HEK293 (cell line): ENCODE measurements around the gene CIITA.

ENCODE experiments used
- CTCF ChIA-PET: fragments of 350-600 bp; formaldehyde crosslinking; extraction: SDS; loops from one replicate; lab custom pipeline; 2021; ENCODE audit warnings: antibody characterized with exemption; lab: Yijun Ruan, JAX
- POLR2A ChIA-PET: fragments of 300-600 bp; formaldehyde crosslinking; extraction: SDS; loops from one replicate; lab custom pipeline; 2020; ENCODE audit warnings: antibody characterized with exemption, inconsistent platforms; lab: Yijun Ruan, JAX
- H3K27ac ChIP-seq: fragments of 200-500 bp; sonication (Bioruptor generic); 2 replicates; pipeline ENCODE4 v1.5.1; 2014; ENCODE audit warnings: low read depth, low read length, control low read depth, inconsistent platforms; ENCODE audit errors: extremely low read depth
- H3K36me3 ChIP-seq, 2 experiments: fragments of 200-500 bp in 1 of 2; sonication (Bioruptor generic) in 1 of 2; 1 replicate in 1 of 2; 2 replicates in 1 of 2; pipeline ENCODE4 v1.5.1; 2014 to 2017; ENCODE audit warnings: inconsistent platforms in 2 of 2, low read length in 2 of 2; ENCODE audit not compliant: control insufficient read depth in 2 of 2, insufficient read depth in 1 of 2
- H3K4me1 ChIP-seq: fragments of 200-500 bp; sonication (Bioruptor generic); 2 replicates; pipeline ENCODE4 v1.5.1; 2014; ENCODE audit warnings: mild to moderate bottlenecking, low read length, inconsistent platforms; ENCODE audit not compliant: control insufficient read depth, insufficient read depth
- H3K4me3 ChIP-seq: 2 replicates; pipeline ENCODE4 v1.5.1; 2011; ENCODE audit warnings: low read depth, mild to moderate bottlenecking, control low read depth, low read length, moderate library complexity
- H3K9me3 ChIP-seq: fragments of 200-500 bp; sonication (Bioruptor generic); 2 replicates; pipeline ENCODE4 v1.5.1; 2014; ENCODE audit warnings: low read depth, low read length, inconsistent platforms; ENCODE audit not compliant: control insufficient read depth, insufficient read depth
- BCL11B ChIP-seq: fragments of 450-650 bp; formaldehyde crosslinking; IDR thresholded peaks from 2 replicates; pipeline ENCODE4 v1.5.1; 2016; ENCODE audit warnings: low read depth, missing biosample characterization, missing genetic modification characterization
- HOXD13 ChIP-seq: sonication (generic); formaldehyde crosslinking; IDR thresholded peaks from 2 replicates; pipeline ENCODE4 v1.8.0; 2022; ENCODE audit warnings: missing genetic modification reagents, borderline replicate concordance
- SP2 ChIP-seq: fragments of 450-650 bp; formaldehyde crosslinking; IDR thresholded peaks from 2 replicates; pipeline ENCODE4 v1.5.1; 2016; ENCODE audit warnings: missing biosample characterization, missing genetic modification characterization
- TCF7L2 ChIP-seq: IDR thresholded peaks from 2 replicates; pipeline ENCODE4 v1.6.1; 2011; ENCODE audit warnings: low read depth, mild to moderate bottlenecking, inconsistent platforms, low read length, moderate library complexity, borderline replicate concordance
- ZNF114 ChIP-seq: fragments of 450-650 bp; formaldehyde crosslinking; IDR thresholded peaks from 2 replicates; pipeline ENCODE4 v1.5.0; 2017; ENCODE audit warnings: missing biosample characterization, missing genetic modification characterization
- ZNF473 ChIP-seq: fragments of 450-650 bp; formaldehyde crosslinking; IDR thresholded peaks from 2 replicates; pipeline ENCODE4 v1.5.1; 2017; ENCODE audit warnings: missing biosample characterization, missing genetic modification characterization
- ZNF510 ChIP-seq: fragments of 450-650 bp; formaldehyde crosslinking; IDR thresholded peaks from 2 replicates; pipeline ENCODE4 v1.5.1; 2018; ENCODE audit warnings: mild to moderate bottlenecking, missing genetic modification characterization, missing biosample characterization; ENCODE audit not compliant: insufficient replicate concordance
- ZNF530 ChIP-seq: fragments of 450-650 bp; formaldehyde crosslinking; IDR thresholded peaks from 2 replicates; pipeline ENCODE4 v1.5.1; 2016; ENCODE audit warnings: low read depth, missing biosample characterization, missing genetic modification characterization
- ZNF548 ChIP-seq: fragments of 450-650 bp; formaldehyde crosslinking; IDR thresholded peaks from 2 replicates; pipeline ENCODE4 v1.5.1; 2016; ENCODE audit warnings: missing biosample characterization, missing genetic modification characterization
- ZNF791 ChIP-seq: fragments of 450-650 bp; formaldehyde crosslinking; IDR thresholded peaks from 2 replicates; pipeline ENCODE4 v1.5.1; 2016; ENCODE audit warnings: missing biosample characterization, missing genetic modification characterization
- TF ChIP-seq, protein P1 (sequence below): fragments of 450-650 bp; formaldehyde crosslinking; IDR thresholded peaks from 2 replicates; pipeline ENCODE4; 2016; ENCODE audit warnings: missing biosample characterization, missing genetic modification characterization
- TF ChIP-seq, protein P2 (sequence below): fragments of 450-650 bp; formaldehyde crosslinking; optimal IDR thresholded peaks from 2 replicates; pipeline ENCODE3; 2016; ENCODE audit warnings: missing biosample characterization, mild to moderate bottlenecking, missing genetic modification characterization
- TF ChIP-seq, protein P3 (sequence below): fragments of 450-650 bp; IDR thresholded peaks from 2 replicates; pipeline ENCODE4 v1.5.1; 2018; ENCODE audit warnings: missing biosample characterization, mild to moderate bottlenecking, missing genetic modification characterization
- TF ChIP-seq, protein P4 (sequence below): fragments of 450-650 bp; formaldehyde crosslinking; IDR thresholded peaks from 2 replicates; pipeline ENCODE4 v1.5.1; 2016; ENCODE audit warnings: missing biosample characterization, missing genetic modification characterization
- TF ChIP-seq, protein P5 (sequence below): fragments of 450-650 bp; formaldehyde crosslinking; IDR thresholded peaks from 2 replicates; pipeline ENCODE4 v1.5.1; 2017; ENCODE audit warnings: missing biosample characterization, missing genetic modification characterization
- TF ChIP-seq, protein P6 (sequence below): fragments of 450-650 bp; formaldehyde crosslinking; conservative IDR thresholded peaks from 2 replicates; pipeline ENCODE4 v1.5.1; 2016; ENCODE audit warnings: low read depth, missing biosample characterization, missing genetic modification characterization

Gene CIITA

DNA sequence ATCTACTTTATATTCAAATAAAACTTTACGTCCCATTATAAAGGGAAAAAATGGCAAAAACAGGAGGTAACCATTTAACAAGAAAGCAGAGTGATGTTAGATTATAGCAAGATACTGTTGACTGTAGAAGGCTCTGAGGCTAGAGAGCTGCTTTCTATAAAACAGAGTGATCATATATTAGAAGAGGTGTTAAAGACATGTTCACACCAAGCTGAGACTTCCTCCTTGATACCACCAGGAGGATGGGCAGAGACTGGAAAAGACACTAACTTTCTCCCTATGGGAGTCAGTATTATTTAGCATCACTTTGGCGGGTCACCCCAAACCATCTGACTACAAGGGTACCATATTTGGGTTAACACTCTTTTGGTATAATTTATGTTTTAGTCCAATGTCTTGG, 687 bp upstream of the CIITA start (continued):
- no peak for TF ChIP-seq ZNF548 (tag by site-specific recombination)
- no peak for TF ChIP-seq HOXD13
- TF ChIP-seq, protein P1, sequence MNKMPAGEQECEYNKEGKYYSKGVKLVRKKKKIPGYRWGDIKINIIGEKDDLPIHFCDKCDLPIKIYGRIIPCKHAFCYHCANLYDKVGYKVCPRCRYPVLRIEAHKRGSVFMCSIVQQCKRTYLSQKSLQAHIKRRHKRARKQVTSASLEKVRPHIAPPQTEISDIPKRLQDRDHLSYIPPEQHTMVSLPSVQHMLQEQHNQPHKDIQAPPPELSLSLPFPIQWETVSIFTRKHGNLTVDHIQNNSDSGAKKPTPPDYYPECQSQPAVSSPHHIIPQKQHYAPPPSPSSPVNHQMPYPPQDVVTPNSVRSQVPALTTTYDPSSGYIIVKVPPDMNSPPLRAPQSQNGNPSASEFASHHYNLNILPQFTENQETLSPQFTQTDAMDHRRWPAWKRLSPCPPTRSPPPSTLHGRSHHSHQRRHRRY (tag by site-specific recombination) = no peak
- no peak for TF ChIP-seq ZNF114 (tag by site-specific recombination)
- TF ChIP-seq, protein P2, sequence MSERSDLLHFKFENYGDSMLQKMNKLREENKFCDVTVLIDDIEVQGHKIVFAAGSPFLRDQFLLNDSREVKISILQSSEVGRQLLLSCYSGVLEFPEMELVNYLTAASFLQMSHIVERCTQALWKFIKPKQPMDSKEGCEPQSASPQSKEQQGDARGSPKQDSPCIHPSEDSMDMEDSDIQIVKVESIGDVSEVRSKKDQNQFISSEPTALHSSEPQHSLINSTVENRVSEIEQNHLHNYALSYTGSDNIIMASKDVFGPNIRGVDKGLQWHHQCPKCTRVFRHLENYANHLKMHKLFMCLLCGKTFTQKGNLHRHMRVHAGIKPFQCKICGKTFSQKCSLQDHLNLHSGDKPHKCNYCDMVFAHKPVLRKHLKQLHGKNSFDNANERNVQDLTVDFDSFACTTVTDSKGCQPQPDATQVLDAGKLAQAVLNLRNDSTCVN (tag by site-specific recombination) = no peak

DNA sequence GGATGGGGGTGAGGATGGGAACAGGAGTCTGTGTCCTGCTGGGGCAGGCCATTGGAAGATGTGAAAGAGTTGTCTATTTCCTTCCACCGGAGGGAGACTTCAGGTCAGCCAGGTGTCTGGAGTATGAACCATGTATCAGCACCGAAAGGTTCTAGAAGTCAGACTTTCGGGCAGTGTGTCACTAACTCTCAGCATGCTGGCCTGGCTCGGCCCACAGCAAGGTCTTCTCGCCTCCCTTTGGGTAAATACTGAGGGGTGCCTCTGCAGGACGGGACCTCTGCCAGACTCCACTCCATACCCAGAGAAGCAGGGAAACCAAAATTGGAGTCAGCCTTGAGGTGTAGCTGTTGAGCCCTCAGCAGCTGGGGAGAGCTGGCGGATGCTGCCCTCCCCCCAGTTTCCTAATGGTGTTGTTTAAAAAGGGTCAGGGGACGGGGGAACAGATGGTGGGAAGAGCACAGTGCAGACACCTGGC, 507 bp downstream of the CIITA start:
- CTCF ChIA-PET = no interaction called here
- no peaks in the 10 kb centered on the region for H3K4me1 ChIP-seq
- no peak overlapping the region for H3K27ac ChIP-seq
- no peaks in the 10 kb centered on the region for H3K36me3 ChIP-seq
- POLR2A ChIA-PET = no interaction called here
- TF ChIP-seq ZNF473 (tag by site-specific recombination) (no peak), TCF7L2 (no peak), ZNF530 (tag by site-specific recombination) (no peak), SP2 (tag by site-specific recombination) (no peak), ZNF791 (no peak), BCL11B (tag by site-specific recombination) (no peak), ZNF510 (no peak)
- TF ChIP-seq, protein P3, sequence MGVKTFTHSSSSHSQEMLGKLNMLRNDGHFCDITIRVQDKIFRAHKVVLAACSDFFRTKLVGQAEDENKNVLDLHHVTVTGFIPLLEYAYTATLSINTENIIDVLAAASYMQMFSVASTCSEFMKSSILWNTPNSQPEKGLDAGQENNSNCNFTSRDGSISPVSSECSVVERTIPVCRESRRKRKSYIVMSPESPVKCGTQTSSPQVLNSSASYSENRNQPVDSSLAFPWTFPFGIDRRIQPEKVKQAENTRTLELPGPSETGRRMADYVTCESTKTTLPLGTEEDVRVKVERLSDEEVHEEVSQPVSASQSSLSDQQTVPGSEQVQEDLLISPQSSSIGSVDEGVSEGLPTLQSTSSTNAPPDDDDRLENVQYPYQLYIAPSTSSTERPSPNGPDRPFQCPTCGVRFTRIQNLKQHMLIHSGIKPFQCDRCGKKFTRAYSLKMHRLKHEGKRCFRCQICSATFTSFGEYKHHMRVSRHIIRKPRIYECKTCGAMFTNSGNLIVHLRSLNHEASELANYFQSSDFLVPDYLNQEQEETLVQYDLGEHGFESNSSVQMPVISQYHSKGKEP = no peak
- TF ChIP-seq, protein P4, sequence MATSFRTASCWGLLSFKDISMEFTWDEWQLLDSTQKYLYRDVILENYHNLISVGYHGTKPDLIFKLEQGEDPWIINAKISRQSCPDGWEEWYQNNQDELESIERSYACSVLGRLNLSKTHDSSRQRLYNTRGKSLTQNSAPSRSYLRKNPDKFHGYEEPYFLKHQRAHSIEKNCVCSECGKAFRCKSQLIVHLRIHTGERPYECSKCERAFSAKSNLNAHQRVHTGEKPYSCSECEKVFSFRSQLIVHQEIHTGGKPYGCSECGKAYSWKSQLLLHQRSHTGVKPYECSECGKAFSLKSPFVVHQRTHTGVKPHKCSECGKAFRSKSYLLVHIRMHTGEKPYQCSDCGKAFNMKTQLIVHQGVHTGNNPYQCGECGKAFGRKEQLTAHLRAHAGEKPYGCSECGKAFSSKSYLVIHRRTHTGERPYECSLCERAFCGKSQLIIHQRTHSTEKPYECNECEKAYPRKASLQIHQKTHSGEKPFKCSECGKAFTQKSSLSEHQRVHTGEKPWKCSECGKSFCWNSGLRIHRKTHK (tag by site-specific recombination) = no peak
- TF ChIP-seq, protein P5, sequence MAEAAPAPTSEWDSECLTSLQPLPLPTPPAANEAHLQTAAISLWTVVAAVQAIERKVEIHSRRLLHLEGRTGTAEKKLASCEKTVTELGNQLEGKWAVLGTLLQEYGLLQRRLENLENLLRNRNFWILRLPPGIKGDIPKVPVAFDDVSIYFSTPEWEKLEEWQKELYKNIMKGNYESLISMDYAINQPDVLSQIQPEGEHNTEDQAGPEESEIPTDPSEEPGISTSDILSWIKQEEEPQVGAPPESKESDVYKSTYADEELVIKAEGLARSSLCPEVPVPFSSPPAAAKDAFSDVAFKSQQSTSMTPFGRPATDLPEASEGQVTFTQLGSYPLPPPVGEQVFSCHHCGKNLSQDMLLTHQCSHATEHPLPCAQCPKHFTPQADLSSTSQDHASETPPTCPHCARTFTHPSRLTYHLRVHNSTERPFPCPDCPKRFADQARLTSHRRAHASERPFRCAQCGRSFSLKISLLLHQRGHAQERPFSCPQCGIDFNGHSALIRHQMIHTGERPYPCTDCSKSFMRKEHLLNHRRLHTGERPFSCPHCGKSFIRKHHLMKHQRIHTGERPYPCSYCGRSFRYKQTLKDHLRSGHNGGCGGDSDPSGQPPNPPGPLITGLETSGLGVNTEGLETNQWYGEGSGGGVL (tag by site-specific recombination) = no peak
- TF ChIP-seq, protein P6, sequence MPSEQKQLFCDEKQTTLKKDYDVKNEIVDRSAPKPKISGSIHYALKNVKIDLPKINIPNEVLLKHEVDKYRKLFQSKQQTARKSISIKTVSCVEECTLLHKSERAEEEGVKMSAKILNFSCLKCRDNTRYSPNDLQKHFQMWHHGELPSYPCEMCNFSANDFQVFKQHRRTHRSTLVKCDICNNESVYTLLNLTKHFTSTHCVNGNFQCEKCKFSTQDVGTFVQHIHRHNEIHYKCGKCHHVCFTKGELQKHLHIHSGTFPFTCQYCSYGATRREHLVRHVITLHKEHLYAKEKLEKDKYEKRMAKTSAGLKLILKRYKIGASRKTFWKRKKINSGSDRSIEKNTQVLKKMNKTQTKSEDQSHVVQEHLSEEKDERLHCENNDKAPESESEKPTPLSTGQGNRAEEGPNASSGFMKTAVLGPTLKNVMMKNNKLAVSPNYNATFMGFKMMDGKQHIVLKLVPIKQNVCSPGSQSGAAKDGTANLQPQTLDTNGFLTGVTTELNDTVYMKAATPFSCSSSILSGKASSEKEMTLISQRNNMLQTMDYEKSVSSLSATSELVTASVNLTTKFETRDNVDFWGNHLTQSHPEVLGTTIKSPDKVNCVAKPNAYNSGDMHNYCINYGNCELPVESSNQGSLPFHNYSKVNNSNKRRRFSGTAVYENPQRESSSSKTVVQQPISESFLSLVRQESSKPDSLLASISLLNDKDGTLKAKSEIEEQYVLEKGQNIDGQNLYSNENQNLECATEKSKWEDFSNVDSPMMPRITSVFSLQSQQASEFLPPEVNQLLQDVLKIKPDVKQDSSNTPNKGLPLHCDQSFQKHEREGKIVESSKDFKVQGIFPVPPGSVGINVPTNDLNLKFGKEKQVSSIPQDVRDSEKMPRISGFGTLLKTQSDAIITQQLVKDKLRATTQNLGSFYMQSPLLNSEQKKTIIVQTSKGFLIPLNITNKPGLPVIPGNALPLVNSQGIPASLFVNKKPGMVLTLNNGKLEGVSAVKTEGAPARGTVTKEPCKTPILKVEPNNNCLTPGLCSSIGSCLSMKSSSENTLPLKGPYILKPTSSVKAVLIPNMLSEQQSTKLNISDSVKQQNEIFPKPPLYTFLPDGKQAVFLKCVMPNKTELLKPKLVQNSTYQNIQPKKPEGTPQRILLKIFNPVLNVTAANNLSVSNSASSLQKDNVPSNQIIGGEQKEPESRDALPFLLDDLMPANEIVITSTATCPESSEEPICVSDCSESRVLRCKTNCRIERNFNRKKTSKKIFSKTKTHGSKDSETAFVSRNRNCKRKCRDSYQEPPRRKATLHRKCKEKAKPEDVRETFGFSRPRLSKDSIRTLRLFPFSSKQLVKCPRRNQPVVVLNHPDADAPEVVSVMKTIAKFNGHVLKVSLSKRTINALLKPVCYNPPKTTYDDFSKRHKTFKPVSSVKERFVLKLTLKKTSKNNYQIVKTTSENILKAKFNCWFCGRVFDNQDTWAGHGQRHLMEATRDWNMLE (tag by site-specific recombination) = no peak
- no peaks in the 10 kb centered on the region for H3K9me3 ChIP-seq
- no peak overlapping the region for H3K4me3 ChIP-seq
